Measurements from ENCODE around the gene THAP9. TPM values are rescaled to one million over a fixed set of nuclear protein-coding genes. Genes with fewer than 3 reads are reported as not detected.

THAP9 gene
- total and polyA plus RNA-seq, 8 donors = 1.7 to 3.5 (median 2.6) TPM

DNA sequence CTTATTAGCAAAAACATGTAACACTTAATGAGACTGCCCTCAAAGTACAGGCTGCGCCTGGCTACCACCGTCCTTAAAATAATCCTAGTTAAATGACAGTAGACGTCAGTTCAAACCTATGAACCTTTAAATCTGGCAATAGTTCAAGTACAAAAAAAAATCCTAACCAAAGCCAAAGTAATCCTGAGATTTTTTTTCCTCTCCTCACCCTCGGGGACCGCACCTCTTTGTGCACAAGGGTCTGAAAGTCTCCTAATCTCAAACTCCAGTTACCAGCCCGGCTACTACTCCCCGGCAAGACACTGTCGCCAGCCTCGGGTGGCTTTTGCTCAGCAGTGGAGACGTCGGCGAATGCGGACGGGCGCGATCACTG is 10.0 kb upstream of the THAP9 start:
- FAIRE-seq = no peak
- no peaks in the 10 kb centered on the region for H3K27me3 ChIP-seq
- WGBS, 2 donors = 0 to 1% methylated on average over 16 of the region's 16 CpGs
- DNase-seq = no peak
- H3K27ac ChIP-seq = peak overlapping the region; percentile 94 to 100 (median 97)
- ATAC-seq = no peak
- peaks cover 7 to 26% (median 26%) of the 10 kb centered on the region in 3 donors for H3K4me1 ChIP-seq
- peaks cover 0 to 14% (median 5%) of the 10 kb centered on the region in 3 donors for H3K36me3 ChIP-seq
- intact Hi-C loops (cut with DNase I) = no loop called here
- TF ChIP-seq, protein P1, sequence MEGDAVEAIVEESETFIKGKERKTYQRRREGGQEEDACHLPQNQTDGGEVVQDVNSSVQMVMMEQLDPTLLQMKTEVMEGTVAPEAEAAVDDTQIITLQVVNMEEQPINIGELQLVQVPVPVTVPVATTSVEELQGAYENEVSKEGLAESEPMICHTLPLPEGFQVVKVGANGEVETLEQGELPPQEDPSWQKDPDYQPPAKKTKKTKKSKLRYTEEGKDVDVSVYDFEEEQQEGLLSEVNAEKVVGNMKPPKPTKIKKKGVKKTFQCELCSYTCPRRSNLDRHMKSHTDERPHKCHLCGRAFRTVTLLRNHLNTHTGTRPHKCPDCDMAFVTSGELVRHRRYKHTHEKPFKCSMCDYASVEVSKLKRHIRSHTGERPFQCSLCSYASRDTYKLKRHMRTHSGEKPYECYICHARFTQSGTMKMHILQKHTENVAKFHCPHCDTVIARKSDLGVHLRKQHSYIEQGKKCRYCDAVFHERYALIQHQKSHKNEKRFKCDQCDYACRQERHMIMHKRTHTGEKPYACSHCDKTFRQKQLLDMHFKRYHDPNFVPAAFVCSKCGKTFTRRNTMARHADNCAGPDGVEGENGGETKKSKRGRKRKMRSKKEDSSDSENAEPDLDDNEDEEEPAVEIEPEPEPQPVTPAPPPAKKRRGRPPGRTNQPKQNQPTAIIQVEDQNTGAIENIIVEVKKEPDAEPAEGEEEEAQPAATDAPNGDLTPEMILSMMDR (IDR thresholded peaks at IDR 0.05) = no peak
- H3K4me3 ChIP-seq = peak overlapping the region; percentile 56 to 78 (median 60)
- no peaks in the 10 kb centered on the region for H3K9me3 ChIP-seq

DNA sequence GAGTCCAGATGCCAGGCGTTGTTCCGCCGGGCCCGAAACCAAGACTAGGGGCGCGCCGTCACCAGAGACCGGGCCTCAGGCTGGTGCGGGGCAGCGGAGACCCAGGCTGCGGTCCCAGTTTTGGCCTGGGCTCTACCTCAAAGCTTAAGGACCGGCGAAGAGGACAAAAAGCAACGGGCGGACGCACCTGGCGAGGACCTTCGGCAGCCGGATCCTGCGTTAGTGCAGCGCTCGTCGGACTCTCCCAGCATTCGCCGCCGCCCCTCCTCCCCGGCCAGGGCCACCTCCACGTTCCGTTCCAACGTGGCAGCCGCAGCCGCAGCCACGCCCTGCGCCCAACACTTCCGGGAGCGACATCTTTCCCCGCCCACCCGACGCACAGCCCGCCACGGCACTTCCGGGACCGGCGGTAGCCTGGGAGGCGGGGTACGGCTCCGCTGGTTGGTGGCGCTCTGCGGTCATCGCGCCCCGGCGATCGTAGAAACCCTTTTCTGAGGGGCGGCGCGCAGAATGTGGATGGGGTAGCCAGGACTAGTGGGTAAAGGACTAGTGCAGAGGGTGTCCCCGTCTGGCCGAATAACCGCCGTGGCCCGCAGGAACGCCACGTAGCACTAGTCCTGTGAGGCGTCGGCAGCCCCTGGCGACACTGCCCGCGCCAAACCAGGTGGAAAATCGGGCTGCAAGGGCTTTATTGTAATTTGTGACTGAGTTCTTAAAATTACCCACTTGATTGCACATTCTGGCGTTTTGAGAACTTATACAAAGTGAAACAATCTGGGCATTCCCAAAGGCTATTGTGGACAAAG is 9.4 kb upstream of the THAP9 start, which contains the start of gene SEC31A:
Gene SEC31A, minus strand, starts transcription at position 253 of the 806 bp plus-strand sequence. CDS start 9,217 bp downstream, outside the sequence.
- peak; percentile 92 to 97 (median 92) for ATAC-seq
- Histone ChIP-seq H3K36me3 (peaks cover 0 to 14% (median 5%) of the 10 kb centered on the region in 3 donors), H3K9me3 (no peaks in the 10 kb centered on the region), H3K27ac (peak within 1 kb of the TSS; percentile 94 to 100 (median 97)), H3K4me1 (peaks cover under 1 to 20% (median 20%) of the 10 kb centered on the region in 3 donors), H3K4me3 (peak within 1 kb of the TSS; percentile 56 to 78 (median 60)), H3K27me3 (no peaks in the 10 kb centered on the region)
- WGBS, 2 donors = 0% methylated on average over 69 to 71 of the region's 71 CpGs
- FAIRE-seq = no peak
- intact Hi-C loops (cut with DNase I) = no loop called here
- peak; percentile 97 to 98 (median 98) for DNase-seq
- TF ChIP-seq, protein P1 (IDR thresholded peaks at IDR 0.05) = no peak

DNA sequence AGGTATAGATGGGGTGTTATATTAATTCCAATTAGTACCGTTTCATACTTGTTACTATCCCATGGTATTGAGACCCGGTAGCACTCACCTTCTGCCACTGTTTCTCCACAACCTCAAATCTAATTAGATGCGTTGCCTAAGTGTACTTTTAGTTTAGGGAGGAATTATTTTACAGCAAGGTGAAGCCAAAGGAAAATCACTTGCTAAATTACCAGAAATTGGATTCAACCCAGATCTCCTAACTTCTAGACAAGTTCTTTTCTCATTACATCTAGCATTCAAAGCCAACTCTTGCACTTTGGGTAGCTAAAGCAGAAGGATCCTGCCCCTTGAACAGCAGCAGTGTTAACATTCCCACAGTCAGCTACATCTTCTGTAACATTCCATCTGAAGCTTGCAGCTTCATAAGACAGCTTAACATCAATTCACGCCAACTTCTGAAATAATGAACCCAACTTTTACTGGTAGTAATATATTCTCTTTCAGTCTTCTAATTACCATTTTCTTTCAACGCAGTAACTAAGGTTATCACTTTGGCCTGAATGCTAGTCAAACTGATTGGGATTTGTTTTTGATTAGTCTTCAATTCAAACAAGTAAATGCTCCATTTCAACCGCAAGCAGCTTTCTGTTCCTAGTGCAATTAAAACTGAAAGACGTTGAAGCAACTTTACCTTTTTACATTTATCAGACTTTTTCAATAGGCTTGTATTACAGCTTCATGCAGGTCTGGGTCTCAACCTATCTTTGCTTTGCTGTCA is 8.6 kb upstream of the THAP9 start:
- 14 to 17% methylated on average over 7 of the region's 7 CpGs for WGBS, 2 donors
- intact Hi-C loops (cut with DNase I) = no loop called here
- Histone ChIP-seq H3K27me3 (no peaks in the 10 kb centered on the region), H3K9me3 (no peaks in the 10 kb centered on the region), H3K4me1 (peaks cover 3 to 14% (median 13%) of the 10 kb centered on the region in 3 donors), H3K27ac (peak overlapping the region; percentile 94 to 100 (median 97)), H3K4me3 (peak overlapping the region; percentile 56 to 78 (median 60)), H3K36me3 (peaks cover 0 to 14% (median 5%) of the 10 kb centered on the region in 3 donors)
- DNase-seq (no peak), FAIRE-seq (no peak), ATAC-seq (peak in 2 of 4 donors; percentile 1 to 4)
- TF ChIP-seq, protein P1 (IDR thresholded peaks at IDR 0.05) = no peak

- H3K4me3 ChIP-seq = no peak overlapping the region
- no peak for ATAC-seq
Measured at GRCh38 chr4:82892467-82892802, 8.1 kb upstream of the THAP9 start.

More at GRCh38 chr4:82892467-82892802, 8.1 kb upstream of the THAP9 start:
- intact Hi-C loops (cut with DNase I) = no loop called here
- H3K4me1 ChIP-seq = peaks cover 8 to 14% (median 13%) of the 10 kb centered on the region in 3 donors
- peaks cover 0 to 14% (median 5%) of the 10 kb centered on the region in 3 donors for H3K36me3 ChIP-seq
- 41 to 42% methylated on average over 1 of the region's 1 CpG for WGBS, 2 donors
- FAIRE-seq = no peak
- H3K27ac ChIP-seq = peak overlapping the region in 1 of 4 donors; percentile 100
- TF ChIP-seq, protein P1 (IDR thresholded peaks at IDR 0.05) = no peak
- DNase-seq = no peak
- no peaks in the 10 kb centered on the region for H3K9me3 ChIP-seq
- H3K27me3 ChIP-seq = no peaks in the 10 kb centered on the region
